Activated CD4-positive, alpha-beta memory T cell treated with anti-CD3 and anti-CD28 coated beads, Interleukin-2, amount 10 ng/mL, durations not matched to agents 7 days and 5 days (primary cell): ENCODE results near the gene EPS8L2. TPM values are rescaled to one million over a fixed set of nuclear protein-coding genes. Genes with fewer than 3 reads are reported as not detected.
"Not testable (repeated sequence)": the region's sequence is repeated elsewhere in the genome, so short reads cannot be mapped to it uniquely, and the experiment has no call there.

ENCODE experiments used
- CTCF ChIA-PET: fragments of 350-600 bp; sonication (Branson Sonifier 250); formaldehyde crosslinking; loops from one replicate; lab custom pipeline; 2021; ENCODE audit warnings: antibody characterized with exemption, inconsistent platforms; lab: Charles Lee
- POLR2A ChIA-PET: fragments of 350-600 bp; sonication (Branson Sonifier 250); formaldehyde crosslinking; loops from one replicate; lab custom pipeline; 2021; ENCODE audit warnings: antibody characterized with exemption; lab: Charles Lee
- DNase-seq: peaks from one replicate; pipeline ENCODE4 v3.0.0-alpha.2; 2020
- H3K27ac Mint-ChIP-seq: one replicate; pipeline ENCODE4 v1.8.0; 2021; ENCODE audit warnings: mild to moderate bottlenecking, mixed read lengths
- H3K27me3 Mint-ChIP-seq: one replicate; pipeline ENCODE4 v1.8.0; 2021; ENCODE audit warnings: mixed read lengths
- H3K36me3 Mint-ChIP-seq: one replicate; pipeline ENCODE4 v1.8.0; 2021; ENCODE audit warnings: low read depth, mixed read lengths
- H3K4me1 Mint-ChIP-seq: one replicate; pipeline ENCODE4 v1.8.0; 2021; ENCODE audit warnings: mixed read lengths
- H3K4me3 Mint-ChIP-seq: one replicate; pipeline ENCODE4 v1.8.0; 2021; ENCODE audit warnings: mild to moderate bottlenecking, mixed read lengths
- H3K9me3 Mint-ChIP-seq: one replicate; pipeline ENCODE4 v1.8.0; 2021; ENCODE audit warnings: mixed read lengths
- total RNA-seq, 2 experiments: library from RNA; stranded (reverse); gene quantifications; one replicate each; pipeline ENCODE4 v1.2.3, GENCODE V29; 2021

Gene EPS8L2
- total RNA-seq, 2 experiments from 2014 or later, result 16.2 to 19.4 TPM

DNA sequence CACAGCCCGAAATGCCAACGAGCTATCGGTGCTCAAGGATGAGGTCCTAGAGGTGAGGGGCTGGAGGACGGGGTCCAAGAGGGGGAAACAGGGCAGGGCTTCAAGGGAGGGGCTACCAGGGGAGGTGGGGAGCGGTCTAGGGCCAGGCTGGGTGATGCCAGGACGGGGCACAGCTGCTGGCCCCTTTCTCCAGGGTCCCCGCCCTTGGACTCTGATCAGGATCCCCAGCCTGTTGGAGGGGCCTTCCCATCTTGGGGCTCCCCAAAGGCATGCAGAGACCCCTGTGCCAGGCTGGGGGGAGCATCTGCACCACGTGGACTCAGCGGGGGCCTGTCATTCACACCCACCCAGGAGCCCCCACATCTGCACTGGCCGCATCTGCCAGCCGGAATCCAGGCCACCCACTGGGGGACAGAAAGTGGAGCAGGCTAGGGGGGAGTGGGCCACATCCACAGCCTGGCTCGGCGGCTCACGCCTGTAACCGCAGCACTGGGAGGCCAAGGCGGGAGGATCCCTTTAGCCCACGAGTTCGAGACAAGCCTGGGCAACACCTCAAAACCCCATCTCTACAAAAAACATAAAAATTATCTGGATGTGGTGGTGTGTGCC, 18.9 kb downstream of the EPS8L2 start:
- POLR2A ChIA-PET, result interaction anchor here (1.0 to 3.9 kb wide), 8 partner anchors 23 to 218 kb away, joined by 3 to 28 read pairs (median 6); partner anchors contain the start of genes DEAF1, GATD1, HRAS and IRF7

DNA sequence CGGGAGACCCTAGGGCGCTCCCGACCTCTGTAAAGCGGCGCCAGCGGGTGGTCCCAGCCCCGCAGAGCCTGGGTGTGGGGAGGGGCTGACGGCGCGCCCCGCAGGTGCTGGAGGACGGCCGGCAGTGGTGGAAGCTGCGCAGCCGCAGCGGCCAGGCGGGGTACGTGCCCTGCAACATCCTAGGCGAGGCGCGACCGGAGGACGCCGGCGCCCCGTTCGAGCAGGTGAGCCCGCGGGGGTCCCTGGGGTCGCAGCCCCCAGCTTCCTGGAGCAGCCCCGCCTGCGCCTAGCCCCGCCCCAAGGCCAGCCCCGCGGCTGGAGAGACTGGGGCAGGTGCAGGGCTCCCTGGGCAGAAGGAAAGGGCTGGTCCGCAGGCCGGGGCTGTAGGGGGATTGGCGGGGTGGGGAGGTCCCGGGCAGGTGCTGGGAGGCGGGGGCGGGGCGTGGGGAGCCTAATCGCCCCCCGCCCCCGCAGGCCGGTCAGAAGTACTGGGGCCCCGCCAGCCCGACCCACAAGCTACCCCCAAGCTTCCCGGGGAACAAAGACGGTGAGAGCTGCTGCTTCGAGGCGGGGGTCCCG, 19.7 kb downstream of the EPS8L2 start:
- ChIA-PET POLR2A (interaction anchor here (0.8 to 3.9 kb wide), 15 partner anchors 21 to 219 kb away, joined by 3 to 28 read pairs (median 5); partner anchors contain the start of genes DEAF1, GATD1, HRAS and IRF7), CTCF (interaction anchor here (0.6 to 3.8 kb wide), 17 partner anchors 12 to 512 kb away, joined by 3 to 31 read pairs (median 5); partner anchors contain the start of genes DEAF1, IRF7, LMNTD2 and PHRF1)
- Mint-ChIP-seq H3K27ac (no peak overlapping the region), H3K4me1 (peaks cover 26% of the 10 kb centered on the region), H3K4me3 (peak overlapping the region; percentile 64), H3K36me3 (no peaks in the 10 kb centered on the region), H3K9me3 (no peaks in the 10 kb centered on the region), H3K27me3 (peaks cover 14% of the 10 kb centered on the region)
- no peak for DNase-seq

More for the DNA sequence above, 18.9 kb downstream of the EPS8L2 start:
- Mint-ChIP-seq H3K4me1 (peaks cover 27% of the 10 kb centered on the region), H3K36me3 (no peaks in the 10 kb centered on the region), H3K27ac (no peak overlapping the region), H3K9me3 (no peaks in the 10 kb centered on the region), H3K27me3 (peaks cover 19% of the 10 kb centered on the region), H3K4me3 (peak overlapping the region; percentile 64)
- CTCF ChIA-PET, result interaction anchor here (1.2 to 4.2 kb wide), 11 partner anchors 9 to 170 kb away, joined by 3 to 34 read pairs (median 6); partner anchors contain the start of genes DEAF1, TALDO1 and TMEM80
- DNase-seq, result no peak

DNA sequence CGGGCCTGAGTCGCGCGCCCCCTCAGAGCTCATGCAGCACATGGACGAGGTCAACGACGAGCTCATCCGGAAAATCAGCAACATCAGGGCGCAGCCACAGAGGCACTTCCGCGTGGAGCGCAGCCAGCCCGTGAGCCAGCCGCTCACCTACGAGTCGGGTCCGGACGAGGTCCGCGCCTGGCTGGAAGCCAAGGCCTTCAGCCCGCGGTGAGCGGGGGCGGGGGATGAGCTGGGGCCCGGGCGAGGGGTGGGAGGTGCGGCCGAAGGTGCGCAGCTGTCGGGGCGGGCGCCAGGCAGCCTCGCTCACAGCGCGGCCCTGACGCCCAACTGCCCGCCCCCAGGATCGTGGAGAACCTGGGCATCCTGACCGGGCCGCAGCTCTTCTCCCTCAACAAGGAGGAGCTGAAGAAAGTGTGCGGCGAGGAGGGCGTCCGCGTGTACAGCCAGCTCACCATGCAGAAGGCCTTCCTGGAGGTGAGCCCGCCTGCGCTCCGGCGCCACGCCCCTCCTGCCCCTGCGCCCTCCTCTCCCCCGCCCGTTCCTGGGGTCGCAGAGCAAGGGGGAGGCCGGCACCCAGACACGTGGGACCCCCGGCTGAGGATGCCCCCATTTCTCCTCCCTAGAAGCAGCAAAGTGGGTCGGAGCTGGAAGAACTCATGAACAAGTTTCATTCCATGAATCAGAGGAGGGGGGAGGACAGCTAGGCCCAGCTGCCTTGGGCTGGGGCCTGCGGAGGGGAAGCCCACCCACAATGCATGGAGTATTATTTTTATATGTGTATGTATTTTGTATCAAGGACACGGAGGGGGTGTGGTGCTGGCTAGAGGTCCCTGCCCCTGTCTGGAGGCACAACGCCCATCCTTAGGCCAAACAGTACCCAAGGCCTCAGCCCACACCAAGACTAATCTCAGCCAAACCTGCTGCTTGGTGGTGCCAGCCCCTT, 20.5 kb downstream of the EPS8L2 start:
- H3K36me3 Mint-ChIP-seq, result no peaks in the 10 kb centered on the region
- peak; percentile 66 for DNase-seq
- peak overlapping the region; percentile 19 for H3K27ac Mint-ChIP-seq
- no peaks in the 10 kb centered on the region for H3K9me3 Mint-ChIP-seq
- ChIA-PET POLR2A (interaction anchor here (0.6 to 3.9 kb wide), 15 partner anchors 14 to 220 kb away, joined by 3 to 28 read pairs (median 5); partner anchors contain the start of genes DEAF1, GATD1, IRF7 and PHRF1), CTCF (interaction anchor here (0.6 to 3.8 kb wide), 22 partner anchors 11 to 513 kb away, joined by 3 to 31 read pairs (median 4); partner anchors contain the start of genes DEAF1, IRF7, LMNTD2 and PHRF1)
- peak overlapping the region; percentile 64 for H3K4me3 Mint-ChIP-seq
- H3K27me3 Mint-ChIP-seq, result peaks cover 11% of the 10 kb centered on the region
- H3K4me1 Mint-ChIP-seq, result peaks cover 23% of the 10 kb centered on the region

DNA sequence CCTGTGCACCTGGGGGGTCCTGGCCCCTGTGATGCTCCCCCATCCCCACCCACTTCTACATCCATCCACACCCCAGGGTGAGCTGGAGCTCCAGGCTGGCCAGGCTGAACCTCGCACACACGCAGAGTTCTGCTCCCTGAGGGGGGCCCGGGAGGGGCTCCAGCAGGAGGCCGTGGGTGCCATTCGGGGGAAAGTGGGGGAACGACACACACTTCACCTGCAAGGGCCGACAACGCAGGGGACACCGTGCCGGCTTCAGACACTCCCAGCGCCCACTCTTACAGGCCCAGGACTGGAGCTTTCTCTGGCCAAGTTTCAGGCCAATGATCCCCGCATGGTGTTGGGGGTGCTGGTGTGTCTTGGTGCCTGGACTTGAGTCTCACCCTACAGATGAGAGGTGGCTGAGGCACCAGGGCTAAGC, 21.3 kb downstream of the EPS8L2 start:
- POLR2A ChIA-PET, result interaction anchor here (1.6 to 1.7 kb wide), 2 partner anchors 21 to 172 kb away, joined by 5 to 6 read pairs; partner anchors contain the start of gene TALDO1
- H3K9me3 Mint-ChIP-seq, result no peaks in the 10 kb centered on the region
- peaks cover 8% of the 10 kb centered on the region for H3K27me3 Mint-ChIP-seq
- peaks cover 20% of the 10 kb centered on the region for H3K4me1 Mint-ChIP-seq
- CTCF ChIA-PET, result interaction anchor here (1.0 to 3.8 kb wide), 6 partner anchors 11 to 172 kb away, joined by 3 to 31 read pairs (median 14); partner anchors contain the start of genes DEAF1, TALDO1 and TMEM80
- H3K36me3 Mint-ChIP-seq, result no peaks in the 10 kb centered on the region
- no peak overlapping the region for H3K4me3 Mint-ChIP-seq
- DNase-seq, result no peak
- H3K27ac Mint-ChIP-seq, result no peak overlapping the region

DNA sequence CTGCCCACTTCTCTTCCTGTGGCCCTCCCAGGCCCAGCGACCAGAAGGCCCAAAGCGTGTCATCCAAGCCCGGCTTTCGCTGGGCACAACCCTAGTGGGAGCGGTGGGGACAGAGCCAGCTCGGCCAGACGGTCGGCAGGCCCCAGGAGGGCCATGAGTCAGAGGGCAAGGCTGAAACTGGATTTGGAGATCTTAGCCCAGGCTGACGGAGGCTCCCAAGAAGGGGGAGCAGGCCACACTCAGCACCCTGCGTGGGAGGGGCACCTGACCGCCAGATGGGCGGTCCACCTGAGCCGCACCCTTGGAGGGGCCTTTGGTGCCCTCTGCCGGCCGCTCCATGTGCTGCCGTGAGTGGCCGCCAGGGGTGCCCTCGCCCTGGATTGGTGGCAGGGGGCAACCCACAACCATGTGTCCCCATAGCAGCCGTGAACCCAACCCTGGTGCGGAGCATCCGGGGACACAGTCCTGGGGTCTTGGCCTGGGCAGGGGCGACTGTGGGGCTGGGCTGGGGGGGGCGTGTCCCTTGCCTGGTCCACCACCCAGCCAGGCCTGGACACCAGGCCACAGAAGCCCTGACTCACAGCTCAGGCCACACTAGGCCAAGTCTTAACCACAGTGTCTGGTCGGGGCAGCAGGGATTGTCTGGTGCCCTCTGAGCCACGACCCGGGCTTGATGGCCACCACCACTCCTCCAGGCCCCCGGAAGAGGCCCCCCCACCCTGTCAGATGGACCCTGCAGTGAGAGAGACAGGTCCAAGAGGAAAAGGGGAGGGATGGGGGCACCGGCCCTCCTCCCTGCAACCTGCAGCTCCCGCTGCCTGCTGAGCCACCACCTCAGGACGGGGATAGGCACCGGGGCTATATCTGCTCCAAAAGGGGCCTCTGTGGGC, 22.1 kb downstream of the EPS8L2 start:
- no peak overlapping the region for H3K27ac Mint-ChIP-seq
- peaks cover 19% of the 10 kb centered on the region for H3K4me1 Mint-ChIP-seq
- CTCF ChIA-PET, result interaction anchor here (1.0 to 3.8 kb wide), 5 partner anchors 10 to 173 kb away, joined by 3 to 31 read pairs (median 17); partner anchors contain the start of genes DEAF1, TALDO1 and TMEM80
- H3K36me3 Mint-ChIP-seq, result no peaks in the 10 kb centered on the region
- H3K9me3 Mint-ChIP-seq, result no peaks in the 10 kb centered on the region
- H3K27me3 Mint-ChIP-seq, result peaks cover 7% of the 10 kb centered on the region
- no peak overlapping the region for H3K4me3 Mint-ChIP-seq
- POLR2A ChIA-PET, result interaction anchor here (1.7 kb wide), 1 partner anchor 20 kb away, joined by 6 read pairs; the partner anchor contains the start of gene TALDO1
- DNase-seq, result peak; percentile 83

DNA sequence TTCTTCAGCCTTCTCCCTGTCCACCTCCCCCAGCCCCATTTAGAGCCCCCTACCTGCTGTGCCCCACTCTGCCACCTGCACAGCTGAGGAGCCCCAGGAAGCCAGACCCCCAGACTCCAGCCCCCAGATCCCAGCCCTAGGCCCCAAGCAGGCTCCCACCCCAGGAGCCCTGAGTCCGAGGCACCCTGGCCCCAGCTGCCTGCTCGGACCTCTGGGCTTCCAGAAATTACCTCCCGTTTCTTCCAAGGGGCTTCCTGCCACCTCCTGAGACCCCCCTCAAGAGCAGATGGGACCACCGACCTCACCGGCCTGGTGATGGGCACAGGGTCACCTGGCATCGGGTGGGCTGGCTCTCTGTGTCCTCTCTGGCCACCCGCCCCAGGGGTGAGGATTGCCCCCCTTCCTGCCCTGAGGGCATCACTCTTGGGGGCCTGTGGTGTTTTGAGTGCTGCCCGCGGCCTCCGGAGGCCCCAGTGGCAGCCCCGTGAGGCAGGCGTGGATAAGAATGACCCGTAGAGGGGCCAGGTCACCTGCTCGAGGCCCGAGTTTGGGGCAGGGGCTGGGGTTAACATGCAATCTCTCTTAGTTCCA, 23.0 kb downstream of the EPS8L2 start:
- ChIA-PET CTCF (interaction anchor here (3.7 kb wide), 1 partner anchor 33 kb away, joined by 31 read pairs; the partner anchor contains the start of genes DEAF1 and TMEM80), POLR2A (no interaction called here)
- Mint-ChIP-seq H3K4me3 (no peak overlapping the region), H3K4me1 (peaks cover 15% of the 10 kb centered on the region), H3K9me3 (no peaks in the 10 kb centered on the region), H3K36me3 (no peaks in the 10 kb centered on the region), H3K27ac (no peak overlapping the region), H3K27me3 (peaks cover 3% of the 10 kb centered on the region)
- DNase-seq, result no peak

DNA sequence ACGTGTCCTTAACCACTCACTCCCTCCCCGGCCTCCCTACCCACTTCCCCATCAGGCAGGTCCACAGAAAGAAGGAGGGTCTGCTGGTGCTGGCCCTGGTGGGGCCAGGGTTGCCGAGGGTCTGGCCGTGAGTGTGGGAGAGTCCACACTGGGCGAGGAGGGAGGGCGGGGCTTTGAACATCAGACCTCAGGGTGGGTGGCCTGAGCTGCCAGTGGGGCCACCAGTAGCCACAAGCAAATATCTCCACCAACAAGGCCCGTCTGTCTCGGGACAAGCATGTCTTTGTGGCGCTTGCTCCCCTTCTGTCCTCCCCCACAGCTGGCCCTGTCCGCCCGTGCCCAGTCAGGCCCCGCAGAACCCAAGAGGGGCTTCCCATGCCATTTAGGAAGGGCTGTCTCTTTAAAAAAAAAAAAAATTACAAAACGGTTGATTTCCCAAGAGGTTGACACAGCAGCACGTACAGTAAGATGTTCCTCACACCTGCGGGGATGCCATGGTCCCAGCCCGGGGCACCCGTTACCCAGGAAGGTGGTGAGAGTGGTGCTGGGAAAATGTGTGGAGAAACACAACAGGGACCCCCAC, 23.6 kb downstream of the EPS8L2 start:
- ChIA-PET POLR2A (no interaction called here), CTCF (no interaction called here)
- no peak overlapping the region for H3K4me3 Mint-ChIP-seq
- H3K36me3 Mint-ChIP-seq, result no peaks in the 10 kb centered on the region
- H3K4me1 Mint-ChIP-seq, result peaks cover 13% of the 10 kb centered on the region
- peaks cover 1% of the 10 kb centered on the region for H3K27me3 Mint-ChIP-seq
- no peak overlapping the region for H3K27ac Mint-ChIP-seq
- no peaks in the 10 kb centered on the region for H3K9me3 Mint-ChIP-seq
- DNase-seq, result no peak

DNA sequence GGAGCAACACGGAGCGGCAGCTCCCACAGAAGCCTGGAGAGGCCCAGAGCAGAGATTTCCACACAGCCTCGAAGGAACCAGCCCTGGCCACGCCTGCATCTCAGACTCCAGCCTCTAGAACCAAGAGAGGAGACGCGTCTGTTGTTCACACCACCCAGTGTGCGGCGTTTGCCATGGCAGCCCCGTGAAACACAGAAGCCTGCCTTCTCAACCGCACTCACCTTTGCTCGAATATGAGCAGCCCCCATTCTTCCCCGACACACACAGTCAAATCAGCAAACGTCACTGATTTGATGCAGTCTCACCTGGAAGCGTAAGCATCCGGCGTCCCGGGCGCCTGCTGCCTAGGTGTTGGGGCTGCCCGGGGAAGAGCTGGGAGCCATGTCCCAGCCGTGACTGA, 27.0 kb downstream of the EPS8L2 start:
- no peaks in the 10 kb centered on the region for H3K9me3 Mint-ChIP-seq
- H3K4me3 Mint-ChIP-seq, result no peak overlapping the region
- no peak for DNase-seq
- no peak overlapping the region for H3K27ac Mint-ChIP-seq
- peaks cover 3% of the 10 kb centered on the region for H3K36me3 Mint-ChIP-seq
- H3K27me3 Mint-ChIP-seq, result peaks cover 6% of the 10 kb centered on the region
- ChIA-PET POLR2A (interaction anchor here (1.3 kb wide), 1 partner anchor 14 kb away, joined by 3 read pairs; no protein-coding TSS in a partner anchor), CTCF (interaction anchor here (2.0 kb wide), 1 partner anchor 9 kb away, joined by 6 read pairs; no protein-coding TSS in a partner anchor)
- peaks cover 15% of the 10 kb centered on the region for H3K4me1 Mint-ChIP-seq

DNA sequence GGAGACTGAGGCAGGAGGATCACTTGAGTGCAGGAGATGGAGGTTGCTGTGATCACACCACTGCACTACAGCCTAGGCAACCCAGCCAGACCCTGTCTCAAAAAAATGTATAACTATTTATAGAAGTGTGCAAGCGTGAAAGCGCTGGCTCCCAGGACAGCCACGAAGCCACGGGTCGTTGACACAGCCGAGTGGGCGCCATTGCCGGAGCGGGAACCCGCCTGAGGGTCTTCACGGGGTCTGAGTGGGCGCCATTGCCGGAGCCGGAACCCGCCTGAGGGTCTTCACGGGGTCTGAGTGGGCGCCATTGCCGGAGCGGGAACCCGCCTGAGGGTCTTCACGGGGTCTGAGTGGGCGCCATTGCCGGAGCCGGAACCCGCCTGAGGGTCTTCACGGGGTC, 28.5 kb downstream of the EPS8L2 start:
- H3K27ac Mint-ChIP-seq, H3K9me3 Mint-ChIP-seq, POLR2A ChIA-PET, DNase-seq, H3K4me3 Mint-ChIP-seq, H3K36me3 Mint-ChIP-seq, H3K27me3 Mint-ChIP-seq: not testable (repeated sequence)
- CTCF ChIA-PET, result interaction anchor here (2.0 kb wide), 1 partner anchor 11 kb away, joined by 6 read pairs; no protein-coding TSS in a partner anchor
- H3K4me1 Mint-ChIP-seq, result peaks cover 17% of the 10 kb centered on the region

DNA sequence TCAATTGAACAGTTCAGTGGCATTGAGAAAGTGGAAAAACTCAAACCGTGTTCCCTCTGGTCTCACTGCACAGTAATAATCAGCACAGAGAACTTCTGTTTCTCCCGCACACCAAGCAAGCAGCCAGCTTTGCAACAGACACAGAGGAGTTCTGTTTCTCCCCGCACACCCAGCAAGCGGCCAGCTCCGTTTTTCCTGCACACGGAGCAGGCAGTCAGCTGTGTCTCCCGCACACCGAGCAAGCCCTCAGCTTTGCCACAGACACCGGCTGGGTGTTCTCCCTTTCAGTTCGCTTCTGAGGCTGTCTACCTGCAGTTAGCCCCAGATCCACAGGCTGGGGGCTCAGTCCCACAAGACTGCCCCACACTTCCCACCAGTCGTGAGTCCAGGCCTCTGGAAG, 31.3 kb downstream of the EPS8L2 start:
- Mint-ChIP-seq H3K27me3 (peaks cover 11% of the 10 kb centered on the region), H3K4me3 (peak overlapping the region; percentile 24), H3K36me3 (peaks cover 3% of the 10 kb centered on the region), H3K9me3 (no peaks in the 10 kb centered on the region), H3K4me1 (peaks cover 17% of the 10 kb centered on the region), H3K27ac (no peak overlapping the region)
- ChIA-PET POLR2A (no interaction called here), CTCF (interaction anchor here (0.6 to 1.4 kb wide), 2 partner anchors 11 to 13 kb away, joined by 3 to 11 read pairs; no protein-coding TSS in a partner anchor)
- no peak for DNase-seq
